VCaP (cell line): ENCODE measurements around the gene CLIC2.

Experiments
- H3K27ac ChIP-seq: fragments of 450-650 bp; 2 replicates; pipeline ENCODE4 v1.5.1; 2017
- TF ChIP-seq, protein P1 (sequence below): fragments of 450-650 bp; conservative IDR thresholded peaks from 2 replicates; pipeline ENCODE4 v1.5.1; 2017; ENCODE audit warnings: mild to moderate bottlenecking, moderate library complexity

Gene CLIC2

DNA sequence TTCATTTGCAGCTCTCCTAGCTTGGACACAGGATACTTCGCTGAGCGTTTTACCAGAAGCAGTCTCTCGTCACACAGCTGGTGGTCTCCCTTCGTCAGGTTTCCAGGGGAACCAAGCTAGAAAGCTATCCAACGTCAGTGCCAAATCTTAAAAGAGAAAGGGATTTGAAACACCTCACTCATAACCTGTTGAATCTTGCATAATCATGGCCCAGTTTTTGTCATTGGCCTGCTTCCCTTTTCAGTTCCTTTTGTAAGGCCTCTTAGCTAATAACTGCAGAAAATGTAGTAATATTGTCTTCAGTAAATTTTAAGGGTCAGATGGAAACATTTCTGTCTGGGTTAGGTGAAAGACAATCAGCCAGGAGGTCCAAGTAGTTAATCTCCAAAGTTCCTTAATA lies 92.1 kb downstream of the CLIC2 start:
- no peak overlapping the region for H3K27ac ChIP-seq
- TF ChIP-seq, protein P1, sequence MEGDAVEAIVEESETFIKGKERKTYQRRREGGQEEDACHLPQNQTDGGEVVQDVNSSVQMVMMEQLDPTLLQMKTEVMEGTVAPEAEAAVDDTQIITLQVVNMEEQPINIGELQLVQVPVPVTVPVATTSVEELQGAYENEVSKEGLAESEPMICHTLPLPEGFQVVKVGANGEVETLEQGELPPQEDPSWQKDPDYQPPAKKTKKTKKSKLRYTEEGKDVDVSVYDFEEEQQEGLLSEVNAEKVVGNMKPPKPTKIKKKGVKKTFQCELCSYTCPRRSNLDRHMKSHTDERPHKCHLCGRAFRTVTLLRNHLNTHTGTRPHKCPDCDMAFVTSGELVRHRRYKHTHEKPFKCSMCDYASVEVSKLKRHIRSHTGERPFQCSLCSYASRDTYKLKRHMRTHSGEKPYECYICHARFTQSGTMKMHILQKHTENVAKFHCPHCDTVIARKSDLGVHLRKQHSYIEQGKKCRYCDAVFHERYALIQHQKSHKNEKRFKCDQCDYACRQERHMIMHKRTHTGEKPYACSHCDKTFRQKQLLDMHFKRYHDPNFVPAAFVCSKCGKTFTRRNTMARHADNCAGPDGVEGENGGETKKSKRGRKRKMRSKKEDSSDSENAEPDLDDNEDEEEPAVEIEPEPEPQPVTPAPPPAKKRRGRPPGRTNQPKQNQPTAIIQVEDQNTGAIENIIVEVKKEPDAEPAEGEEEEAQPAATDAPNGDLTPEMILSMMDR: no peak

DNA sequence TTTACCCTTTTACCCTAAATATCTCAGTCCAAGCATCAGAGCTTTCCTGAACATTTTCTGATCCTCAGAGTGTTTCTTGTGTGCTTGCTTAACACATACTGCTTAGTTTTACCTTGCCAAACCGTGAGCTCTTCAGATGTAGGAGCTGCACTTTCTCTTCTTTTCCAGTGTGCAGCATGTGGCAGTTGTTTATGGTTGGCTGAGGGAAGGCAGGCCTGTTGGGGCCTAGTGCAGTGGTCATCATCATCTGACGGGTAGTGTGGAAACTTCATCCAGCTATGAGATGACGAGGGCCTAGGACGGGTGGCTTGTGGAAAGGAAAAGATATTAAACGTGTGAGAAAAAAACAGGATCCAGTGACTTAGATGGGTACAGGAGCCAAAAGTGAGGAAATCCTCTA lies 96.7 kb downstream of the CLIC2 start:
- no peak overlapping the region for H3K27ac ChIP-seq
- TF ChIP-seq, protein P1: no peak

DNA sequence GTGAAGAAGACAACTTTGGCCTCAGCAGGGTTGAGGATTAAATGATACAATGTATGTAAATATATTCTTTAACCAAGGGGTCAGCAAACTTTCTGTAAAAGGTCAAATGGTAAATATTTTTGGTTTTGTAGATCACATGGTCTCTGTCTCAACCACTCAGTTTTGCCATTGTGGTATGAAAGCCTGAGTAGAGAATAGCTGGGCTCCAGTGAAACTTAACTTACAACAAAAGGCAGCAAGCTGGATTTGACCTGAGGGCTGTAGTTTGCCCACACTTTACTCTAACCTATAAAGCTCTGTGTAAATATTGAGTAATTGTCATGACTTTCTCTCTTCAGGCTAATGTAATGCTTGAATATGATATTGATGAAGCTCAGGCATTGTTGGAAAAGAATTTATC lies 98.5 kb downstream of the CLIC2 start:
- no peak overlapping the region for H3K27ac ChIP-seq
- TF ChIP-seq, protein P1: no peak

- H3K27ac ChIP-seq: no peak overlapping the region
- TF ChIP-seq, protein P1: no peak
These were observed 103.3 kb downstream of the CLIC2 start for GRCh38 chrX:155231163-155231562.
